ENCODE results near the gene SRPK2. TPM values are rescaled to one million over a fixed set of nuclear protein-coding genes. Genes with fewer than 3 reads are reported as not detected.
"Not testable (repeated sequence)": the region's sequence is repeated elsewhere in the genome, so short reads cannot be mapped to it uniquely, and the experiment has no call there.

Gene SRPK2
- total RNA-seq, 1 experiment from 2014 or later: 40.3 TPM

GRCh38 chr7:105245398-105246114 lies 143.2 kb downstream of the SRPK2 start:
- DNase-seq (ENCODE audit: low read depth in 1 of 2, low spot score in 2 of 2): no peak
- H3K4me3 ChIP-seq: no peak overlapping the region
- no peaks in the 10 kb centered on the region for H3K4me1 ChIP-seq (replicated peaks)
- H3K27me3 ChIP-seq (replicated peaks): no peaks in the 10 kb centered on the region
- H3K9me3 ChIP-seq (replicated peaks): no peaks in the 10 kb centered on the region
- H3K36me3 ChIP-seq: no peaks in the 10 kb centered on the region
- no peak overlapping the region for H3K27ac ChIP-seq

GRCh38 chr7:105244594-105244993 lies 144.1 kb downstream of the SRPK2 start:
- no peak overlapping the region for H3K27ac ChIP-seq
- H3K4me3 ChIP-seq: no peak overlapping the region

DNA sequence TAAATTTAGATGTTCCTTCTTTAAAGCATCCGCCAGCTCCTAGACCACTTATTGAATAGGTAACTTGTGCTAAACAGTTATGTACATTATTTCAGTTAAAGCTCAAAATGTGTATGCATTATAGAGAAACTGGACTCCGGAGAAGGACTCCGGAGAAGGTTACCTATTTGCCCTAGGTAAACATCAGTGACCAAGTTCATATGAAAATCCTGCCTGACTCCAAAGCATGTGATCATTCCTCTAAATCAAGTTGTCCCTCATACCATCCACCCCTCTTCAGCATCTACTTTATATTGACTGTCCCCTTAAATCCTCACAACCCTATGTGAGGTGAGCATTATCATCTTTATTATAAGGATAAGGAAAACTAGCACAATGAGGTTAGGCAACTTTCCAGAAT lies 147.5 kb downstream of the SRPK2 start:
- no peak for DNase-seq (ENCODE audit: low read depth in 1 of 2, low spot score in 2 of 2)
- H3K4me3 ChIP-seq: no peak overlapping the region

More at GRCh38 chr7:105244594-105244993, 144.1 kb downstream of the SRPK2 start:
- no peak for DNase-seq (ENCODE audit: low read depth in 1 of 2, low spot score in 2 of 2)
- Histone ChIP-seq H3K4me1 (replicated peaks) (no peaks in the 10 kb centered on the region), H3K36me3 (no peaks in the 10 kb centered on the region), H3K27me3 (replicated peaks) (no peaks in the 10 kb centered on the region), H3K9me3 (replicated peaks) (no peaks in the 10 kb centered on the region)

GRCh38 chr7:105238198-105238765 lies 150.4 kb downstream of the SRPK2 start:
- Histone ChIP-seq H3K4me3 (no peak overlapping the region), H3K4me1 (replicated peaks) (no peaks in the 10 kb centered on the region), H3K27ac (no peak overlapping the region), H3K27me3 (replicated peaks) (no peaks in the 10 kb centered on the region), H3K9me3 (replicated peaks) (no peaks in the 10 kb centered on the region), H3K36me3 (no peaks in the 10 kb centered on the region)
- no peak for DNase-seq (ENCODE audit: low read depth in 1 of 2, low spot score in 2 of 2)

More for the DNA sequence above, 147.5 kb downstream of the SRPK2 start:
- Histone ChIP-seq H3K4me1 (replicated peaks) (no peaks in the 10 kb centered on the region), H3K27ac (no peak overlapping the region), H3K9me3 (replicated peaks) (no peaks in the 10 kb centered on the region), H3K27me3 (replicated peaks) (no peaks in the 10 kb centered on the region), H3K36me3 (no peaks in the 10 kb centered on the region)

GRCh38 chr7:105234886-105235285 lies 153.8 kb downstream of the SRPK2 start:
- 0 out of 2 replicates have a peak, but pooled peaks cover 2% of the 10 kb centered on the region for H3K36me3 ChIP-seq
- no peaks in the 10 kb centered on the region for H3K4me1 ChIP-seq (replicated peaks)
- H3K4me3 ChIP-seq: no peak overlapping the region
- H3K27me3 ChIP-seq (replicated peaks): no peaks in the 10 kb centered on the region
- DNase-seq (ENCODE audit: low read depth in 1 of 2, low spot score in 2 of 2): no peak
- H3K9me3 ChIP-seq (replicated peaks): no peaks in the 10 kb centered on the region
- no peak overlapping the region for H3K27ac ChIP-seq

- H3K27ac ChIP-seq; H3K4me1 ChIP-seq (replicated peaks); H3K9me3 ChIP-seq (replicated peaks): not testable (repeated sequence)
Observed at GRCh38 chr7:105232829-105233291, 155.9 kb downstream of the SRPK2 start.

DNA sequence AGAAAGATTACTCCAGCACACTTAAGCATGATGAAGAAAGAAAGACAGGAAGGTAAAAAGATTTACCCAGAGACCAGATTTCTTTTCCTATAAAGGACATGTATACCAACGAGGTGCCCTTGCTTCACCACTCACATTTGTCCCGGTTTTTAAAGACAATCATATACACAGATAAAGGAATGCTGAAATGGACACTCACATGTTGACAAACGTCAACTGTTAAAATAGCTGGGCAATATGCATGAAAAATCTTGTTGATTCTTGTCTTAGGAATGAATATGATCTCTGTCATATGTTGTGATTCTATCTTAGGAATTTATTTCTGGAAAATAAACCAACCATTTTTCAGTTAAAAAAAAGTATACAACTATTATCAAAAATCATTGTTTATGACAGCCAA lies 158.2 kb downstream of the SRPK2 start:
- H3K4me3 ChIP-seq: no peak overlapping the region
- DNase-seq (ENCODE audit: low read depth in 1 of 2, low spot score in 2 of 2): no peak
- 0 out of 2 replicates have a peak, but pooled peaks cover 2% of the 10 kb centered on the region for H3K36me3 ChIP-seq
- 0 out of 2 replicates have a peak, but pooled peaks cover 3% of the 10 kb centered on the region for H3K9me3 ChIP-seq (replicated peaks)
- H3K4me1 ChIP-seq (replicated peaks): peaks cover 4% of the 10 kb centered on the region
- H3K27ac ChIP-seq: no peak overlapping the region
- H3K27me3 ChIP-seq (replicated peaks): no peaks in the 10 kb centered on the region

More at GRCh38 chr7:105232829-105233291, 155.9 kb downstream of the SRPK2 start:
- H3K36me3 ChIP-seq; H3K4me3 ChIP-seq; H3K27me3 ChIP-seq (replicated peaks); DNase-seq (ENCODE audit: low read depth in 1 of 2, low spot score in 2 of 2): not testable (repeated sequence)

GRCh38 chr7:105229641-105230040 lies 159.1 kb downstream of the SRPK2 start:
- Histone ChIP-seq H3K36me3 (0 out of 2 replicates have a peak, but pooled peaks cover 2% of the 10 kb centered on the region), H3K27me3 (replicated peaks) (no peaks in the 10 kb centered on the region), H3K9me3 (replicated peaks) (0 out of 2 replicates have a peak, but pooled peaks cover 3% of the 10 kb centered on the region), H3K27ac (no peak overlapping the region), H3K4me1 (replicated peaks) (peaks cover 11% of the 10 kb centered on the region), H3K4me3 (no peak overlapping the region)
- DNase-seq (ENCODE audit: low read depth in 1 of 2, low spot score in 2 of 2): no peak

DNA sequence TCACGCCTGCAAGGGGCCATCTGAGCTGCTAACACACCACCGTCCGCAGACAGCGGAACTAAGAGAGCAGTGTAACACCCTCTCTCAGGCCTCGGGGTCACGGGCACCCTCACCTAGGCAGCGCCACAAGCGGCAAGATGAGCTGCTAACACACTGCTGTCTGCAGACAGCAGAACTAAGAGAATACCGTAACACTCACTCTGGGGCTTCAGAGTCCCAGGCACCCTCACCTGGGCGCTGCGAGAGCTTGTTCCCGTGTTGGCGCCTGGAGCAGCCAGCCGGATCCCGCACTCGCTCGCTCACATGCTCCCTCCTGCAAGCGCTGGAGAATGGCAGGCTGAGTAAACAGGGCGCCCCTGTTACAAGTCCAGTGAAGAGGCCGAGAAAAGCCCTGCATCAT lies 160.2 kb downstream of the SRPK2 start:
- Histone ChIP-seq H3K9me3 (replicated peaks) (0 out of 2 replicates have a peak, but pooled peaks cover 3% of the 10 kb centered on the region), H3K4me1 (replicated peaks) (peaks cover 11% of the 10 kb centered on the region), H3K4me3 (no peak overlapping the region), H3K27ac (no peak overlapping the region), H3K27me3 (replicated peaks) (no peaks in the 10 kb centered on the region), H3K36me3 (0 out of 2 replicates have a peak, but pooled peaks cover 2% of the 10 kb centered on the region)
- DNase-seq (ENCODE audit: low read depth in 1 of 2, low spot score in 2 of 2): no peak

- no peak overlapping the region for H3K4me3 ChIP-seq
- 0 out of 2 replicates have a peak, but pooled peaks cover 2% of the 10 kb centered on the region for H3K36me3 ChIP-seq
- H3K27me3 ChIP-seq (replicated peaks): no peaks in the 10 kb centered on the region
- 0 out of 2 replicates have a peak, but pooled peaks cover 3% of the 10 kb centered on the region for H3K9me3 ChIP-seq (replicated peaks)
- no peak for DNase-seq (ENCODE audit: low read depth in 1 of 2, low spot score in 2 of 2)
- H3K4me1 ChIP-seq (replicated peaks): peaks cover 11% of the 10 kb centered on the region
- H3K27ac ChIP-seq: no peak overlapping the region
Observed at GRCh38 chr7:105227391-105227790, 161.3 kb downstream of the SRPK2 start.

GRCh38 chr7:105224884-105225651 lies 163.7 kb downstream of the SRPK2 start:
- no peak overlapping the region for H3K4me3 ChIP-seq
- H3K4me1 ChIP-seq (replicated peaks): peaks cover 11% of the 10 kb centered on the region
- no peak overlapping the region for H3K27ac ChIP-seq

DNA sequence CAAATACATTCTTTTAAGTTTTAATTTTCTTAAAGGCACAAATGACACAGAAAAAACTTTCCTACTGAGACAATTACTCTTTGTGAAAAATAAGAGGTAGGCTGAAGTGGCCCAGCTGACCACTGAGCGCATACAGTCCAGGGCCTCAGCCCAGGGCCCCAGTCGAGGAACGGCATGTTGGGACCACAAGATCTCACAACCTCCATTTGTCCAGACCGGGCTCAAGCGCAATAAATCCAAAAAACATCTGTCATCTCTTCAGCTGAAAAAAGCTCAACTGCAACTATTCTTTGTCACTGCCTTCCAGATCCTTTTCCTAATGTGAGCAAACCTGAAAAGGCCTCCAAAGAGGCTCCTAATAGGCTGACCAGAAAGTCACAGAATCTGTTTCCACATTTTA lies 165.8 kb downstream of the SRPK2 start:
- 0 out of 2 replicates have a peak, but pooled peaks cover 3% of the 10 kb centered on the region for H3K9me3 ChIP-seq (replicated peaks)
- peaks cover 14% of the 10 kb centered on the region for H3K4me1 ChIP-seq (replicated peaks)
- no peaks in the 10 kb centered on the region for H3K36me3 ChIP-seq
- no peak for DNase-seq (ENCODE audit: low read depth in 1 of 2, low spot score in 2 of 2)
- H3K27me3 ChIP-seq (replicated peaks): no peaks in the 10 kb centered on the region
- H3K27ac ChIP-seq: no peak overlapping the region
- H3K4me3 ChIP-seq: no peak overlapping the region

More at GRCh38 chr7:105224884-105225651, 163.7 kb downstream of the SRPK2 start:
- H3K9me3 ChIP-seq (replicated peaks): 0 out of 2 replicates have a peak, but pooled peaks cover 3% of the 10 kb centered on the region
- H3K27me3 ChIP-seq (replicated peaks): no peaks in the 10 kb centered on the region
- peak in 1 of 2 experiments; percentile 55 for DNase-seq (ENCODE audit: low read depth in 1 of 2, low spot score in 2 of 2)
- no peaks in the 10 kb centered on the region for H3K36me3 ChIP-seq

DNA sequence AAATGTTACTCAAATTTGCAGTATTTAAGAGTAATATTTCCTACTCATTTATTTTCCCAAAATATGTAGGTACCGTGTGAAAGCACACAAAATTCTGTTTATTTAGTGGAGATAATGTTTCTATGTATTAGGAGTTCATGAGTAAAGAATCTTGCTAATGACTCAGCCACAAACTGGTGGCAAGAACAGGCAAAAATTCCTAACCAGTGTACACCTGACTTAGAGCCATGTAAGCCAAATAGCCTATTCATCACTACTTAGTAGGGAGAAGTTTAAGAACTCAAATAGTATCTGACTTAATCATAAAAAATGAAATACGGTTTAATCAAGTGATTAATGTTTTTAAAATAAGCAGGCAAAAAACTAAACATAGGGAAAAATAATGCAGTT lies 169.0 kb downstream of the SRPK2 start:
- no peak for DNase-seq (ENCODE audit: low read depth in 1 of 2, low spot score in 2 of 2)
- Histone ChIP-seq H3K36me3 (no peaks in the 10 kb centered on the region), H3K27me3 (replicated peaks) (no peaks in the 10 kb centered on the region), H3K4me1 (replicated peaks) (peaks cover 3% of the 10 kb centered on the region; the same call in 1 of the 2 replicates), H3K9me3 (replicated peaks) (no peaks in the 10 kb centered on the region), H3K4me3 (no peak overlapping the region), H3K27ac (no peak overlapping the region)

All from SJSA1 (cell line).